ENCODE measurements around the gene ZNF831.

The ZNF831 gene

GRCh38 chr20:59242714-59243626 is 79.3 kb downstream of the ZNF831 start:
- Histone ChIP-seq H3K14ac (ENCODE audit: low read length) (no peak overlapping the region), H3K79me1 (ENCODE audit: low read depth, low read length) (no peaks in the 10 kb centered on the region), H4K8ac (ENCODE audit: low read depth, low read length) (no peak overlapping the region), H3K4me3 (ENCODE audit: low read length in 2 of 2) (no peak overlapping the region), H3K9me3 (replicated peaks in 1 of 2; ENCODE audit: control insufficient read depth in 2 of 2, insufficient read depth in 1 of 2, low read depth in 1 of 2, low read length in 2 of 2) (no peaks in the 10 kb centered on the region), H3K4ac (ENCODE audit: low read length) (no peak overlapping the region), H3K4me2 (ENCODE audit: insufficient read depth, low read length, poor library complexity, severe bottlenecking) (no peak overlapping the region), H2AFZ (ENCODE audit: low read length) (no peak overlapping the region), H3K27ac (replicated peaks; ENCODE audit: low read length) (no peak overlapping the region), H3K23ac (ENCODE audit: low read depth, low read length, poor library complexity) (no peak overlapping the region), H3K18ac (ENCODE audit: low read length) (no peak overlapping the region), H3K27me3 (ENCODE audit: control insufficient read depth in 3 of 3, insufficient read depth in 3 of 3, low read depth in 1 of 3, low read length in 3 of 3) (peaks cover 0 to 34% (median 0%) of the 10 kb centered on the region in 3 experiments), H2BK120ac (ENCODE audit: low read depth, low read length) (no peak overlapping the region), H2BK5ac (ENCODE audit: low read length) (no peak overlapping the region), H2AK5ac (ENCODE audit: low read depth, low read length) (no peak overlapping the region), H2BK15ac (ENCODE audit: low read length) (no peak overlapping the region), H3K9ac (ENCODE audit: low read depth, low read length, poor library complexity) (no peak overlapping the region), H2BK12ac (ENCODE audit: low read length) (no peak overlapping the region), H3K36me3 (replicated peaks in 1 of 2; ENCODE audit: control insufficient read depth in 2 of 2, insufficient read depth in 2 of 2, low read length in 2 of 2) (no peaks in the 10 kb centered on the region), H4K91ac (ENCODE audit: low read depth, low read length, poor library complexity) (no peak overlapping the region), H3K4me1 (ENCODE audit: control insufficient read depth in 2 of 2, insufficient read depth in 1 of 2, low read depth in 1 of 2, low read length in 2 of 2) (peaks cover 6 to 7% of the 10 kb centered on the region in 2 donors)
- no CpG with 5 or more reads among the region's 10 CpGs for WGBS, 2 donors (ENCODE audit: extremely low coverage in 2 of 2, insufficient read length in 2 of 2, insufficient replicate concordance in 1 of 2)
- DNase-seq (ENCODE audit: low spot score), result no peak

GRCh38 chr20:59246691-59247400 is 83.2 kb downstream of the ZNF831 start:
- no peak overlapping the region for H2BK15ac ChIP-seq (ENCODE audit: low read length)

GRCh38 chr20:59247731-59248684 is 84.4 kb downstream of the ZNF831 start:
- no peaks in the 10 kb centered on the region for H3K9me3 ChIP-seq (replicated peaks in 1 of 2; ENCODE audit: control insufficient read depth in 2 of 2, insufficient read depth in 1 of 2, low read depth in 1 of 2, low read length in 2 of 2)
- H2BK120ac ChIP-seq (ENCODE audit: low read depth, low read length), result no peak overlapping the region
- H3K18ac ChIP-seq (ENCODE audit: low read length), result no peak overlapping the region
- H3K4me2 ChIP-seq (ENCODE audit: insufficient read depth, low read length, poor library complexity, severe bottlenecking), result no peak overlapping the region
- no peak overlapping the region for H3K9ac ChIP-seq (ENCODE audit: low read depth, low read length, poor library complexity)
- no peak overlapping the region for H4K8ac ChIP-seq (ENCODE audit: low read depth, low read length)
- H2BK5ac ChIP-seq (ENCODE audit: low read length), result no peak overlapping the region
- no peaks in the 10 kb centered on the region for H3K36me3 ChIP-seq (replicated peaks in 1 of 2; ENCODE audit: control insufficient read depth in 2 of 2, insufficient read depth in 2 of 2, low read length in 2 of 2)
- no peak overlapping the region for H3K4ac ChIP-seq (ENCODE audit: low read length)
- no peak overlapping the region for H3K14ac ChIP-seq (ENCODE audit: low read length)
- no peaks in the 10 kb centered on the region for H3K79me1 ChIP-seq (ENCODE audit: low read depth, low read length)
- no peak overlapping the region for H2AK5ac ChIP-seq (ENCODE audit: low read depth, low read length)
- peaks cover 0 to 31% (median 0%) of the 10 kb centered on the region in 3 experiments for H3K27me3 ChIP-seq (ENCODE audit: control insufficient read depth in 3 of 3, insufficient read depth in 3 of 3, low read depth in 1 of 3, low read length in 3 of 3)
- DNase-seq (ENCODE audit: low spot score), result no peak
- no peak overlapping the region for H2BK15ac ChIP-seq (ENCODE audit: low read length)
- H2AFZ ChIP-seq (ENCODE audit: low read length), result no peak overlapping the region
- WGBS, 2 donors (ENCODE audit: extremely low coverage in 2 of 2, insufficient read length in 2 of 2, insufficient replicate concordance in 1 of 2), result no CpG with 5 or more reads among the region's 4 CpGs
- no peak overlapping the region for H3K27ac ChIP-seq (replicated peaks; ENCODE audit: low read length)
- no peak overlapping the region for H3K23ac ChIP-seq (ENCODE audit: low read depth, low read length, poor library complexity)
- no peak overlapping the region for H4K91ac ChIP-seq (ENCODE audit: low read depth, low read length, poor library complexity)
- no peak overlapping the region for H3K4me3 ChIP-seq (ENCODE audit: low read length in 2 of 2)
- H2BK12ac ChIP-seq (ENCODE audit: low read length), result no peak overlapping the region
- H3K4me1 ChIP-seq (ENCODE audit: control insufficient read depth in 2 of 2, insufficient read depth in 1 of 2, low read depth in 1 of 2, low read length in 2 of 2), result peaks cover 6 to 11% of the 10 kb centered on the region in 2 donors

More at GRCh38 chr20:59246691-59247400, 83.2 kb downstream of the ZNF831 start:
- no peak overlapping the region for H3K14ac ChIP-seq (ENCODE audit: low read length)
- H4K8ac ChIP-seq (ENCODE audit: low read depth, low read length), result no peak overlapping the region
- no peak overlapping the region for H3K23ac ChIP-seq (ENCODE audit: low read depth, low read length, poor library complexity)
- H3K79me1 ChIP-seq (ENCODE audit: low read depth, low read length), result no peaks in the 10 kb centered on the region
- H3K4ac ChIP-seq (ENCODE audit: low read length), result no peak overlapping the region
- no peak overlapping the region for H3K27ac ChIP-seq (replicated peaks; ENCODE audit: low read length)
- no peak overlapping the region for H2BK120ac ChIP-seq (ENCODE audit: low read depth, low read length)
- H3K36me3 ChIP-seq (replicated peaks in 1 of 2; ENCODE audit: control insufficient read depth in 2 of 2, insufficient read depth in 2 of 2, low read length in 2 of 2), result no peaks in the 10 kb centered on the region
- H2AK5ac ChIP-seq (ENCODE audit: low read depth, low read length), result no peak overlapping the region
- no peak overlapping the region for H4K91ac ChIP-seq (ENCODE audit: low read depth, low read length, poor library complexity)
- H3K9me3 ChIP-seq (replicated peaks in 1 of 2; ENCODE audit: control insufficient read depth in 2 of 2, insufficient read depth in 1 of 2, low read depth in 1 of 2, low read length in 2 of 2), result no peaks in the 10 kb centered on the region
- WGBS, 2 donors (ENCODE audit: extremely low coverage in 2 of 2, insufficient read length in 2 of 2, insufficient replicate concordance in 1 of 2), result no CpG with 5 or more reads among the region's 8 CpGs
- no peak overlapping the region for H3K18ac ChIP-seq (ENCODE audit: low read length)
- no peak overlapping the region for H3K9ac ChIP-seq (ENCODE audit: low read depth, low read length, poor library complexity)
- no peak overlapping the region for H2BK5ac ChIP-seq (ENCODE audit: low read length)
- no peak overlapping the region for H3K4me2 ChIP-seq (ENCODE audit: insufficient read depth, low read length, poor library complexity, severe bottlenecking)
- H3K27me3 ChIP-seq (ENCODE audit: control insufficient read depth in 3 of 3, insufficient read depth in 3 of 3, low read depth in 1 of 3, low read length in 3 of 3), result peaks cover 0 to 37% (median 0%) of the 10 kb centered on the region in 3 experiments
- H2AFZ ChIP-seq (ENCODE audit: low read length), result no peak overlapping the region
- no peak for DNase-seq (ENCODE audit: low spot score)
- H2BK12ac ChIP-seq (ENCODE audit: low read length), result no peak overlapping the region
- peaks cover 6 to 11% of the 10 kb centered on the region in 2 donors for H3K4me1 ChIP-seq (ENCODE audit: control insufficient read depth in 2 of 2, insufficient read depth in 1 of 2, low read depth in 1 of 2, low read length in 2 of 2)
- no peak overlapping the region for H3K4me3 ChIP-seq (ENCODE audit: low read length in 2 of 2)
